ENCODE measurements around the gene UBR2.
"Not testable (repeated sequence)": the region's sequence is repeated elsewhere in the genome, so short reads cannot be mapped to it uniquely, and the experiment has no call there.

The UBR2 gene

DNA sequence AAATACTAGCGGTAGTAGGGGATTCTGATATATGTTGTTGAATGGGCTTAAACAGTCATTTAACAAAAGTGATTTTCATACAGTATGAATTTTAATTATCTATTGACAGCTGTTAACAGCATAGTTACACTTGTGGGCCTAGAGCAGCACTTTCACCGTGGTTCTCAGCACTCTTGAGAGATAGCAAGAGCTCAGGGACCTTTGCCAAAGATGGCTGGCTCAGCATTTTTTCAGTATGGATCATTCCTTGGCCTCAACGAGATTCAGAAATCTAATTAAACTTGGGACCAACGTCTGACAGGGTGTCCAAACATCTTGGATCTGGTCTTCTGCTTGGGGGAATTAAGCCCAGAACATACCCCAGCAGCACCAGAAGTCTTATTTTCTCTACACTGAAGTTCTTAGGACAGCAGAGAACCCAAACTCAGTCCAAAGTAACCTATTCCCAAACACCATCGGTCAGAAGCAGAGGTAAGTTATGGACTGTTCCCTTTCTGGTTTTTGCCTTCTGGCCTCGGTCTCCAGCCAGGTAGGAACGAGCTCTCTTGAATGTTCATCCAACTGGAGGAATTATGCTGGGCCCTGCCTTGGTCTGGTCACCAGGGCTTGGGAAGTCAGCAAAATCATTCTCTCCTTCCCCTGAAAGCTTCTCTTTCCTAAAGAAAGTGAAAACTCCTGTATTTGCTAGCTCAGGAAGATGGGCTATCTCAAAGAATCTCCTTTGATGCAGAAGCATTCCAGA, 132.9 kb downstream of the UBR2 start:
- DNase-seq = peak; percentile 67

DNA sequence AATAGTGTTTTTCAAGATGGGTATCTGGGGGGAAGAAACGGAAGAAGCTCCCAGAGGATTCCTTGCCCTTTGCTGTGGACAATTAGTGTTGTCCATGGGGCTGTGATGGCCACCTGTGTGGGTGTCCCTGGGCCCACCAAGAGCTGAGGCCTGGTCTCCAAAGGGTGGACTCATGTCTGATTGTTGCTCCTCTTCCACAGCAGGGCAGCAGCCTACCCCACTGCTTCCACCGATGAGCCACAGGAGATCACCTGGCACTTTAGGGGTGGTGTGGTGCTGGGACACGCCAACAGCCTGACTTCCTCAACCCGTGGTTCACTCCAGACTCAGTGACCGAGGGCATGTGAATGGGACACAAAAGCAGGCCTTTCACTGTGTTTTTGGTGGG, 133.4 kb downstream of the UBR2 start:
- no peak for DNase-seq

DNA sequence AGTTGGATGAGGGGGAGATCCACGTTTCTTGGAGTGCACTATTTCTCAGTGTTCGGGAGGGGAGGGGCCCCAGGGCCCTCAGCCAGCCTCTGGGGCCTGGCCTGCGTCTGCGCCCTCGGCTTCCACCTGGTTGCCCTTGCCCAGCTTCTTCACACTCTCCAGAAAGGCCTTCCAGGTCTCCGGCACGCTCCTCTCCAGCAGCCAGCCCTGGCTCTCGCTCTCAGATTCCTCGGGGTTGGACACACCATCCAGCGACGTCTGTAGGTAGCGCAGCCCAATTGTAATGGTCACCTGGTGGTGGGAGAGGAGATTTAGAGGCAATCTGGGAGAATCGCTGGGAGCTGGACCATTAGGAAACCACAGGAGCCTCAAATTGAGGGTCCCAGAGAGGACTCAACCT, 134.4 kb downstream of the UBR2 start:
- DNase-seq = no peak

DNA sequence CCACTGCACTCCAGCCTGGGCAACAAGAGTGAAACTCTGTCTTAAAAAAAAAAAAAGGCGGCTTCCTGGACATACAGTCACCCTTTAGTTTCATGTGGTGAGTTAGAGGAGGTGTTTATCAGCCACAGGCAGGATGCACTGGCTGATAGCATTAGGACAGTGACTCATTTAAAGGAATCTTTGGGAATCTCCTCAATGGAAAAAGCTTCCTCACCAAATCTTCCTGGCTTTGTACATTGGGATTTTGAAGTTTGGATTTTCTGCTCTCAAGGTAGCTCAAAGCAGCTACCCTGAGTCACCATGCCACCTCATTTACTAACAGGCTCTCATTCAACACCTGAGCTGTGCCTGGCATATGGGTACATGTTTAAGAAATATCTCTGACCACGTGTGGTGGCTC, 138.4 kb downstream of the UBR2 start:
- peak; percentile 76 for DNase-seq

DNA sequence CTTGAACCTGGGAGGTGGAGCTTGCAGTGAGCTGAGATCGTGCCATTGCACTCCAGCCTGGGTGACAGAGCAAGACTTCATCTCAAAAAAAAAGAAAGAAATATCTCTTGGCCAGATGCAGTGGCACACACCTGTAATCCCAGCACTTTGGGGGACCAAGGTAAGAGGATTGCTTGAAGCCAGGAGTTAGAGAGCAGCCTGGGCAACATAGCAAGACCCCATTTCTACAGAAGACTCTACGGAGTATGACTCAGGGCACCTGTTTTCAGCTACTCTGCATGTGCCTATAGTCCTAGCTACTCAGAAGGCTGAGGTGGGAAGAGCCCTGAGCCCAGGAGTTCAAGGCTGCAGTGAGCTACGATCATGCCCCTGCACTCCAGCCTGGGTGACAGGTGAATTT, 139.0 kb downstream of the UBR2 start:
- DNase-seq = not testable (repeated sequence)

DNA sequence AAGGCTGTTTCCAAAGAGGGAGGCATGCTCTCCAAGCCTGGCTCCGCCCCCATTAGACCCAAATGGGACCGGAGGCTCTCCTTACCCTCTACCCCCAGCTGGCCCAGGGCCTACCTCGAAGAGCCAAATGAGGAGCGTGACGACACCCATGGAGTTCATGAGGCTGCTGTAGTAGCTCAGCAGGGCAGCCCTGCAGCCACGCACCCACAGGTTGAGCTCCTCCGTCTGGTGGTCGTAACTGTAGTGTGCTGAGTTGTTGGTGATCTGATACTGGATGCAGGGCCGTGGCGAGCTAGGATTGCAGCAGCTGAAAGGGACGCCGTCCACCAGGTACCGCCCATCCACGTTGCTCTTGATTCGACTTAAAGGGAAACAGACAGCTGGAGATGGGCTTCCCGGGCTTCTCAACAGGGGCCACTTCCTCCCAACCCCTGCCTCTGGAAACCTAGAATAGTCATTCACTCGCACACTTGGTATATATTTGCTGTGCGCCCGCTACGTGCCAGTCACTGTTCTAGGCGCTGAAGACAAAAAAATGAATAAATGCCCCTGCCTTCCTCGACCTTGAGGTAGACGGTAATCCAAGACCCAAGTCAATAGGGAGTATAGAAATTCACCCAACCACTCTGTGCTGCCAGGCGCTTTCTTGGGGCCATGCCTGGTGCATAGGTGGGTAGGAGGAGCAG, 140.6 kb downstream of the UBR2 start:
- peak; percentile 64 for DNase-seq

DNA sequence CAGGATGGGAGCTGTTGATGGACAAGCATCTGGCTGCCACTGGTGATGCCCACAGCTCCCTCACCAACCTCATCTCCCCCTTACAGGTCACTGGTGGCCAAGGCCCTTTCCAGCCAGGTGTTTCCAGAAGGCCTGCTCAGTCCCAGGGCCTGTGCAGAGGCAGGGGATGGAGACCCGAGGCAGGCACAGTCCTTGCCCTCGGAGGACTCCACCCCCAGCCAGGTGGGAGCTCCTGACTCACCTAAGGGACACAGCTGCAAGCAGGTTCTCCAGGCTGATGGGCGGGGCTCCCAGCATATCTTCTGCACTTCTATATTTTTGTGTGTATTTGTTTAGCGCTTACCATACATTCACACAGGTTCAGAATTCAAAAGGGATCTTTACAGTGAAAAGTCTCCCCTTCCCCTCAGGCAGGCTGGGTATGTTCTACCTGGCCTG, 141.1 kb downstream of the UBR2 start:
- DNase-seq = no peak

DNA sequence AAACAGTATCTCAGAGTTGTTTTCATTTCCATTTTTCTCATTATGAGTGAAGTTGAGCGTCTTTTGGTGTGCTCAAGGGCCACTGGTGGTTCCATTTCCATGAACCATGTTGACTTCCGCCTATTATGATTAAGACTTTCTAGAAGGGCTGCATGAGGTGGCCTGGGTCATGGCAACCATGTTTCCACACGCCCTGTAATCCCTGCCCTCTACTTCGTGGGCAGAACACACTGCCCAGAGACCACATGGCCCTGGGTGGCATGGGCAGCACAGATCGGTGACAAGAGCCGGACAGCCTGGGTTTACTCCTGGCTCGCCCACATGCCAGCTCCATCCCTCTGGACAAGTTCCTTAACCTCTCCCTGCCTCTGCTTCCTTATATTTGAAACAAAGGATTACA, 143.8 kb downstream of the UBR2 start:
- no peak for DNase-seq

DNA sequence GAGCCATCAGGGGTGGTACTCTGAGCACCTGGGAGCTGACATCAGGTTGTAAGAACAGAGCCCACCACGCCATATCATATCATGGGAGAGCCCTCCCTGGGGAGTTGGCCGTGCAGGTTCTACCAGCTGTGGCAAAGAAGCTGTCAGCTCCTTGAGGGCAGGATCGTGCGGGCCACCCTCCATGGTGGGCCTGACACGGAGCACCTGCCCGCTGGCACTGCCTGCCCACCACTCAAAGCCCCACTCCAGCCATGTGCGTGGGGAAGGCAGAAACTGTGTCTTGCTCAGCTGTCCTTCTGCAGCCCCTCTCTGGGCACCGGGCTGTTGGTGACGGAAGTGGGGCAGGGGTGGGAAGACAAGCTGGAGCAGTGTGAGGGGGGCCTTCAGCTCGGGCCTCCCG, 144.3 kb downstream of the UBR2 start:
- DNase-seq = no peak

DNA sequence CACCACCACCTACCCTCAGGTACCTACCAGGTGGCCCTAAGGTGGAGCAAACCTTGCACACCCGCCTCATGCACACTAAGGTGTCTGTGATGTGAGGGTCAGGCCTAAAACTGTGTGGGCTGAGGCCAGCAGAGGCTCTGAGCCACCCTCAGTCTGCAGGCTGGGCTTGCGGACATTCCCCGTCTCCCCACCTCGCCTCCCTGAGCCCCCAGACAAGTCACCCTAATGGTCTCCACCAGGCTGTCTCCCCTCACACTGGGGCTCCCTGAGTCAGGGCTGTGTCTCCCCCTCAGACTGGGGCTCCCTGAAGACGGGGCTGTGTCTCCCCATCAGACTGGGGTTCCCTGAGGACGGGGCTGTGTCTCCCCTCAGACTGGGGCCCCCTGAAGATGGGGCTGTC, 146.0 kb downstream of the UBR2 start:
- no peak for DNase-seq

DNA sequence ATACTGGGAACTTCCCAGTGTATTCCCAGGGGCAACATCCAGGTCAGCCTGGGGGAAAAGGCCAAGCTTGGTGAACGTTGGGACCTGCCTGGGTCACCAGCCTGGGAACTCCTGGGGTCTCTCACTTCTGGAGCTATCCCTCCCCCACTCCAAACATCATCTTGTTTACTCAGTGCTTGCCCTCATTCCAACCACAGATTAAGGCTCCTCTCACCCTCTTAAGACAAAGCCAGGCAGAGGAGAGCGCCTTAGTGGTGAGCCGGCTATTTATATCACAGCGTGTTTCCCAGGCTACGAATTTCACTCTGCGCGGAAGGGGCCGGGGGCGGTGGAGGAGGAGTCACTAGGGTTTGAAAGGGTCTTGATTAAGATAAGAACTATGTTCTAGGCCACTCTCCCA, 146.5 kb downstream of the UBR2 start:
- DNase-seq = peak; percentile 22

DNA sequence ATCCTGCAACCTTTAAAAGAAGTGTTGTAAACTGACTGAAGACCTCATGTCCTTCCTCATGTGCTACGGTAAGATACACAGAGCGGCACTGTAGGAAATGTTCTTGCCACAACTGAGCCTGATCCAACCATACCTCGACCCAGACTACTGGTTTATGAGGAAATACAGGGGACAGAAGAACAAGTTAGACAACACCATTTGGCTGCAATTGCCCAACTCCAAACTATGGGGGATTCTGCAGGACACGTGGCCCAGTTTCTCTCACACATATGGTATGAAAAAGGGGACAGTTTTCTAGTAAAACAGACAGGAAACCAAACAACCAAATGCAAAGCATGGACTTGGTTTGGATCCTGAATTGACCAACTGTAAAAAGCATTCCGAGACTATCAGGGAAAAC, 148.1 kb downstream of the UBR2 start:
- DNase-seq = no peak

DNA sequence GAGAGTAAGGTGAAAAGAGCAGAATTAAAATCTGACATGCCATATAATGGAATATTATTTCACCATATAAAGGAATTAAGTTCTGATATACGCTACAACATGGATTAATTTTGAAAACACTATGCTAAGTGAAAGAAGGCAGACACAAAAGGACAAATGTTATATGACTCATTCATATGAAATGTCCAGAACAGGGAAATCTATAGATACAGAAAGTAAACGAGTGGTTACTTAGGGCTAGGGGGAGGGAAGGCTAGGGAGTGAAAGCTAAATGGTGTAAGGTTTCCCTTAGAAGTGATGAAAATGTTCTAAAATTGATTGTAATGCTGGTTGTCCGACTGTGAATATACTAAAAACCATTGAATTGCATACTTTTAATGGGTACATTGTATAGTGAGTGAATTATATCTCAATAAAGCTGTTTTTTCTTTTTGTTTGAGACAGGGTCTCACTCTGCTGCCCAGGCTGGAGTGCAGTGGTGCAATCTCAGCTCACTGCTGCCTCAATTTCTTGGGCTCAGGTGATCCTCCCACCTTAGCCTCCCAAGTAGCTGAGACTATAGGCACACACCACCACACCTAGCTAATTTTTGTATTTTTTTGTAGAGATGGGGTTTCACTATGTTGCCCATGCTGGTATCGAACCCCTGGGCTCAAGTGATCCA, 150.4 kb downstream of the UBR2 start:
- DNase-seq = peak; percentile 70

DNA sequence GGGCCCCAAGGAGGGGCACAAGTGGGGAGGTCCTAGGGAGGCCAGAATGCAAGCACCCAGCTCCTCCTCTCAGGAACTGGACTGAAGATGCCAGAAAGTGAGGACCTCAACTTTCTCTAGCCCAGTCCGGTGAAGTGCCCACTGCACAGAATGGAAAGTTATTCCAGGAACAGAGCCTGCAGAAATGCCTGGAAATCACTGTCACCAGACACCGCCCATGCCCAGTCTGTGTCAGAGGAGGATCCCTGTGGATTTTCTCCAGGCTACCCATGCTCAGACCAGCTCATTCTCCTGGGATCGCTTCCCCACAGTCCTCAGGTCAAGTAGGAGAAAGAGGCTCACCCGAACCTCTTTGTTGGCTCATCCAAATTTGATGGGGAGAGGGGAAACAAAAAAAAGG, 152.0 kb downstream of the UBR2 start:
- no peak for DNase-seq

DNA sequence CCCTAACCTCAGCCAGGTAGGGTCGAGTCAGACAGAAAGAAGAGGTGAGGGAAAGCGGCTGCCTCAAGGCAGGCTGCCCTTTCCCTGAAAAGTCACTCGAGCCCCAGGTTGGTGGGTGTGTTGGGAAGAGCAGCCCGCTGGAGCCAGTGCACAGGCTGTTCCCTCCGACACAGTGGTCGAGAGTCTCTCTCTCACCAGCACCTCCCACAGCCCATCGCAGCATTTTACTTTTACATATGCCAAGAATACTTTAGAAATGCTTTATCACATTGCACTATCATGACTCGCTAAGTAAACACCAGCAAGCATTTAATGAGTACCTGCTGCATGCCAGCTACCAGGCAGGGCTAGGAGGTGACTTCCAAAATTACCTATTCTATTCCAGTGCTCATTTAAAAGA, 156.9 kb downstream of the UBR2 start:
- DNase-seq = peak; percentile 29

DNA sequence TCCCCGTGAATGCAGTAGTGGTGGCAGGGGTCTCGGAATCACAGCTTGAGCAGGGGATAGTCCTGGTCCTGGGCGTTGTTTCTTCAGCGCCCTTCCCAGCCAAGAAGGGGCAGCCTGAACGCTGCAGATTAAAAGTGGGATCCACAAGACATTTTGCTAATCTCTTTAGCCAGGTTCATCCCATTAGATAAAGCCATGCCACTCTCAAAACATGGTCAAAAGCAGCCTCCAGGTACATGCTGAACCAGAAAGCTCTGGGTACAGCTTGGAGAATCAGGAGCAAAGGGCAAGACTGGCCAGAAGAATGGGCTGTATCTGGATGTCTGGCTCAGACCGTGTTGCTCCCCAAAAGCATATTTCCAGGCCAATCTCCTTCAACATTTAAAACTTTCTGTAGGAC, 158.7 kb downstream of the UBR2 start, which contains the start of gene PRPH2:
Gene PRPH2 (minus strand): TSS at position 101 of the 400 bp plus-strand sequence. CDS start 263 bp downstream, outside the sequence.
- DNase-seq = no peak

DNA sequence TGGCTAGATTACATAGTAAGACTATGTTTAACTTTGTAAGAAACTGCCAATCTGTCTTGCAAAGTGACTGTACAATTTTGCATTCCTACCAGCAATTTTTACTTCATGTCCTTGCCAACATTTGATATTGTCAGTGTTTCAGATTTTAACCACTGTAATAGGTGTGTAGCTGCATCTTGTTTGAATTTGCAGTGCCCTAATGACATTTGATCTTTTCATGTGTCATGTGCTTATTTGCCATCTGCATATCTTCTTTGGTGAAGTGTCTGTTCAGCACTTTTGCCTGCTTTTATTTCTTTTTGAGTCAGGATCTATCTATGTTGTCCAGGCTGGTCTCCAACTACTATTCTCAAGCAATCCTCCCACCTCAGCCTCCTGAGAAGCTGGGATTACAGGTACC, 161.0 kb downstream of the UBR2 start:
- DNase-seq = no peak

DNA sequence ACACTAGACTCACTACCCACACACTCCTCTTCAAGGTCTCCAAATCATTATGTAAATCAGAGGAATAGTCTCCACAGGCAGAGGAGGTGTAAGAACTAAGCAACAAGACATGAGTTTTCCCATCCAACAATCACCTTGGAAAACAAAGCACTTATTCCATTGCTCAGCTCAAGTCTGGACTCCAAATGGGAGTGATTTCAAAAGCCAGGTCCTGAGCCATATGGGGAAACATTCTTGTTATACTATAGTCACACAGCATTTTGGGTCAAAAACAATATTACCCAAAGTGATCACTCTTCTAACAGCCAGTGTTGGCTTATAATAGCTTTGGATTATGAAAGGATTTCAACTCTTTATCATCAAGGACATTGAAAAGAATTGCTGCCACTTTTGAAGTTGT, 162.2 kb downstream of the UBR2 start:
- no peak for DNase-seq

DNA sequence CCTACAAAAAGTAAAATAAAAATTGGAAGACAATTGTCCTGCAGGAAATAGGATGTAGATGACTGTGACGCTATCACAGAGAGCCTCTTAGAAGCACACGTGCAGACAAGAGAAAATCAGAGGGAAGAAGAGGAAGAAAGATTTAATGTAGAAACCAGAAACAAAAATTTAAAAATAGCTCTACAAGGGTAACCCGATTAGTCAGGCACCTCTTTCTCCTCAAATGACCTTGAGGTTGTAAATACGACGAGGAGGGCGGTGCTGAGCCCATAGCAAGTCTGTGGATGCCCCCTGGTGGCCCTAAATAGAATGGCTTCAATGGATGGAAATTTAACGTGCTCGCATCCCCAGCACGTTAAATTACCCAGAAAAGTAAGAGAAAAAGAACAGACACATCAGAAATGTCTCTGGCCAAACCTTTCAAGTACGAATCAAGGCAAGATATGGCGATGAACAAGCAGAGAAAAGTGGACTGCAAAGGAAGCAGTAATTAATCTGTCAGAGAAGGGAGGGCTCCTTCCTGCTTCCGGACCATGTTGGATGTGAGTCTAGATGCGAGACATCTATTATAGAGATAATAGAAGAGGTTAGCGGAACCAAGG, 162.8 kb downstream of the UBR2 start:
- DNase-seq = peak; percentile 89

DNA sequence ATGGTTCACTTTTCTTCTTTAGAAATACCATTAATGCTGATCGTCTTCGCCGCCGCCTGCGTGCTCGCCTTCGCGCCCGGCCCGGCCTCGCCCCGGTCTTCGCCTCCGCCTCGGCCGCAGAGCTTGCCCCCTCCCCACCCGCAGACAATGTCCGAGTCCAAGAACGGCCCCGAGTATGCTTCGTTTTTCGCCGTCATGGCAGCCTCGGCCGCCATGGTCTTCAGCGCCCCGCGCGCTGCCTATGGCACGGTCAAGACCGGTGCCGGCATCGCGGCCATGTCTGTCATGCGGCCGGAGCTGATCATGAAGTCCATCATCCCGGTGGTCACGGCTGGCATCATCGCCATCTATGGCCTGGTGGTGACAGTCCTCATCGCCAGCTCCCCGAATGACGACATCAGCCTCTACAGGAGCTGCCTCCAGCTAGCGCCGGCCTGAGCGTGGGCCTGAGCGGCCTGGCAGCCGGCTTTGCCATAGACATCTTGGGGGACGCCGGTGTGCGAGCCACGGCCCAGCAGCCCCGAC, 163.3 kb downstream of the UBR2 start:
- DNase-seq = peak; percentile 25

DNA sequence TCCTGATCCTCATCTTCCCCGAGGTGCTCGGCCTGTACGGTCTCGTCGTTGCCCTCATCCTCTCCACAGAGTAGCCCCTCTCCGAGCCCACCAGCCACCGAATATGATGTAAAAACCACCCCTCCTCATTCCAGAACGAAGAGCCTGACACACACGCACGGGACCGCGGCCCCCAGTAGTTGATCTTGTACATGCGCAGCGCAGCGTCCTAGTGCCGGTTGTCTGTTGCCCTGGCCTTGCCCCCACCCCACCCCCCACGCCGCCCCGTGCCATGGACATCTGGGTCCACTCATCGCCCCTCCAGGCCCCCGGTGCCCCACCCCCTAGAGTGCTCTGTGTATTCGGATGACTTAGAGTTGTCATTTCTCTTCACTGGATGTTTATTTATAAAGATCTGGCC, 163.8 kb downstream of the UBR2 start:
- no peak for DNase-seq

DNA sequence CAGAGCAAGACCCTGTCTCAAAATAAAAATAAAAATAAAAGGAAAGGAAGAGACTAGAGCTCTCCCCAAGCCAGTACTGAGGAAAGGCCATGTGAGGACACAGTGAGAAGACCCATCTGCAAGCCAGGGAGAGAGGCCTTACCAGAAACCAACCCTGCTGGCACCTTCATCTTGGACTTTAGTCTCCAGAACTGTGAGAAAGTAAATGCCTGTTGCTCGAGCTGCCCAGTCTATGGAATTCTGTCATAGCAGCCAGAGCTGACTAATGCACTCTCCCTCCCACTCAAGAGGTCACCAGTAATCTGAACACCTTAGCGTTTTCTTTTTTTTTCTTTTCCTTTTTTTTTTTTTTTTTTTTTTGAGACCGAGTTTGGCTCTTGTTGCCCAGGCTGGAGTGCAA, 165.9 kb downstream of the UBR2 start:
- DNase-seq = peak; percentile 15

DNA sequence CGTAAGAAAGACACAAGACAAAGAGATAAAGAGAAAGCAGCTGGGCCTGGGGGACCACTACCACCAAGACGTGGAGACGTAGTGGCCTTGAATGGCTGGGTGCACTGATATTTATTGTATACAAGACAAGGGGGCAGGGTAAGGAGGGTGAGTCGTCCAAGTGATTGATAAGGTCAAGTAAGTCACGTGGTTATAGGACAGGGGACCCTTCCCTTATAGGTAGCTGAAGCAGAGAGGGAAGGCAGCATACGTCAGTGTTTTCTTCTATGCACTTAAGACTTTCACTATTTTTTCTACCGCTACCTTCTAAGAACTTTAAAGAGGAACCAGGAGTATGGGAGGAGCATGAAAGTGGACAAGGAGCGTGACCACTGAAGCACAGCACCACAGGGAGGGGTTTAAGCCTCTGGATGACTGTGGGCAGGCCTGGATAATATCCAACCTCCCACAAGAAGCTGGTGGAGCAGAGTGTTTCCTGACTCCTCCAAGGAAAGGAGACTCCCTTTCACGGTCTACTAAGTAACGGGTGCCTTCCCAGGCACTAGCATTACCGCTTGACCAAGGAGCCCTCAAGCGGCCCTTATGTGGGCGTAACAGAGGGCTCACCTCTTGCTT, 170.1 kb downstream of the UBR2 start:
- DNase-seq = not testable (repeated sequence)
